ENCODE results near the gene COG2. TPM values are rescaled to one million over a fixed set of nuclear protein-coding genes. Genes with fewer than 3 reads are reported as not detected.

Gene COG2
- total RNA-seq, 1 experiment from 2014 or later, result 21.5 TPM

DNA sequence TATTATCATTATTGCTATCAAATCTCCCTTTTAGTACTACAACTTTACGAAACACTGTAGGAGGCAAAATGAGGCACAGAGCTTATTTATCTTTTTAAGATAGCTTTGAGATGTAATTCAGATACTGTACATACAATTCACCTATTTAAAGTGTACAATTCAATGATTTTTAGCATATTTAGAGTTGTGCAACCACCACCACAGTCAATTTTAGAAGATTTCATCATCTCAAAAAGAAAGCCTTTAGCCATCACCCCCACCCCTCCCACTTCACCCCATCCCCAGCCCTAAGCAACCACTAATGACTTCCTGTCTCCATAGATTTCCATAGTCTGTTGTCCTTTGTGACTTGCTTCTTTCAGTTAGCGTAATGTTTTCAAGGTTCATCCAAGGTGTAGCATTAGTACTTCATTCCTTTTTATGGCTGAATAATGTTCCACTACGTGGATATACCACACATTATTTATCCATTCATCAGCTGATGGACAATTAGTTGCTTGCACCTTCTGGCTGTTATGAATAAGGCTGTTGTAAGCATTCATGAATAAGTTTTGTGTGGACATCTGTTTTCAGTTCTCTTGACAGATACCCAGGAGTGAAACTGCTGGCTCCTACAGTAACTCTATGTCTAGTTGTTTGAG lies 95.5 kb downstream of the COG2 start:
- H3K4me3 ChIP-seq, result no peak overlapping the region
- no TSS peak for BruUV-seq (replicated peaks)
- no peak for TF ChIP-seq EZH2 (IDR thresholded peaks at IDR 0.05; ENCODE audit: low read depth)
- no peaks in the 10 kb centered on the region for H3K27me3 ChIP-seq (ENCODE audit: insufficient read depth, low read depth)
- H3K27ac ChIP-seq, result no peak overlapping the region
- no peaks in the 10 kb centered on the region for H3F3A ChIP-seq (ENCODE audit: insufficient read depth, low read depth)
- H3K79me2 ChIP-seq (ENCODE audit: low read depth), result no peaks in the 10 kb centered on the region
- intact Hi-C loops (cut with micrococcal nuclease; ENCODE audit: unreplicated experiment), result no loop called here
- no peak for DNase-seq
- ChIA-PET POLR2A (ENCODE audit: unreplicated experiment) (no interaction called here), CTCF (no interaction called here)
- H3K4me1 ChIP-seq (replicated peaks; ENCODE audit: insufficient read depth), result peaks cover 10% of the 10 kb centered on the region
- no peaks in the 10 kb centered on the region for H4K20me1 ChIP-seq (ENCODE audit: insufficient read depth)
- H3K4me2 ChIP-seq, result no peak overlapping the region
- H3K9me2 ChIP-seq (ENCODE audit: insufficient read depth), result no peaks in the 10 kb centered on the region
- 0 out of 2 replicates have a peak, but pooled peaks cover 3% of the 10 kb centered on the region for H3K9me3 ChIP-seq (ENCODE audit: insufficient read depth, low read depth)
- no peak overlapping the region for H2AFZ ChIP-seq
- no peaks in the 10 kb centered on the region for H3K36me3 ChIP-seq (ENCODE audit: low read depth)

DNA sequence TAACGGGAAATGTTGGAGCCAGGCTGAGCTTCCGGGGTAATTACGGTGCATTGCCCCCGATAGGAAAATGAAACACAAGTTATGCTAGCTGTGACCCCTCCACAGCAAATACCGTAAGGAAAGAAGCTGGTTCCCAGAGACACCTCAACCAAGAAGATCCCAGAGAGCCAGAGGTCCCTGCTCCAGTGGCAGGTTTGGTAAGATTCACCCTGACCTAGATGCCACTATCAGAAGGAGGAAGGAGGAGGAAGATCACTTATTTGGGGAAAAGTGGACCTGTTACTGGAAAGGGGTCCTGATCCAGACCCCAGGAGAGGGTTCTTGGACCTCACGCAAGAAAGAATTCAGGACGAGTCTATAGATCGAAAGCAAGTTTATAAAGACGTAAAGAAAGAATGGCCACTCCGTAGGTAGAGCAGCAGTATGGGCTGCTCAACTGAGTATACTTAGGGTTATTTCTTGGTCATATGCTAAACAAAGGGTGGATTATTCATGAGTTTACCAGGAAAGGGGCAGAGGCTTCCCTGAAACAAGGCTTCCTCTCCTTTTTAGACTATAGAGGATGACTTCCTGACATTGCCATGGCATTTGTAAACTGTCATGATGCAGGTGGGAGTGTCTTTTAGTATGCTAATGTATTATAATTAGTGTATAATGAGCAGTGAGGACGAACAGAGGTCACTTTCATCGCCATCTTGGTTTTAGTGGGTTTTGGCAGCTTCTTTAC lies 97.4 kb downstream of the COG2 start:
- no peaks in the 10 kb centered on the region for H3K36me3 ChIP-seq (ENCODE audit: low read depth)
- 0 out of 2 replicates have a peak, but pooled peaks cover 3% of the 10 kb centered on the region for H3K9me3 ChIP-seq (ENCODE audit: insufficient read depth, low read depth)
- POLR2A ChIA-PET (ENCODE audit: unreplicated experiment), result no interaction called here
- H3K27me3 ChIP-seq (ENCODE audit: insufficient read depth, low read depth), result no peaks in the 10 kb centered on the region
- peaks cover 4% of the 10 kb centered on the region; the same call in 1 of the 2 replicates for H3F3A ChIP-seq (ENCODE audit: insufficient read depth, low read depth)
- TF ChIP-seq, protein P1, sequence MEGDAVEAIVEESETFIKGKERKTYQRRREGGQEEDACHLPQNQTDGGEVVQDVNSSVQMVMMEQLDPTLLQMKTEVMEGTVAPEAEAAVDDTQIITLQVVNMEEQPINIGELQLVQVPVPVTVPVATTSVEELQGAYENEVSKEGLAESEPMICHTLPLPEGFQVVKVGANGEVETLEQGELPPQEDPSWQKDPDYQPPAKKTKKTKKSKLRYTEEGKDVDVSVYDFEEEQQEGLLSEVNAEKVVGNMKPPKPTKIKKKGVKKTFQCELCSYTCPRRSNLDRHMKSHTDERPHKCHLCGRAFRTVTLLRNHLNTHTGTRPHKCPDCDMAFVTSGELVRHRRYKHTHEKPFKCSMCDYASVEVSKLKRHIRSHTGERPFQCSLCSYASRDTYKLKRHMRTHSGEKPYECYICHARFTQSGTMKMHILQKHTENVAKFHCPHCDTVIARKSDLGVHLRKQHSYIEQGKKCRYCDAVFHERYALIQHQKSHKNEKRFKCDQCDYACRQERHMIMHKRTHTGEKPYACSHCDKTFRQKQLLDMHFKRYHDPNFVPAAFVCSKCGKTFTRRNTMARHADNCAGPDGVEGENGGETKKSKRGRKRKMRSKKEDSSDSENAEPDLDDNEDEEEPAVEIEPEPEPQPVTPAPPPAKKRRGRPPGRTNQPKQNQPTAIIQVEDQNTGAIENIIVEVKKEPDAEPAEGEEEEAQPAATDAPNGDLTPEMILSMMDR (conservative IDR thresholded peaks at IDR 0.05), result no peak
- no peak for TF ChIP-seq EZH2 (IDR thresholded peaks at IDR 0.05; ENCODE audit: low read depth)
- no peak overlapping the region for H3K27ac ChIP-seq
- no peaks in the 10 kb centered on the region for H4K20me1 ChIP-seq (ENCODE audit: insufficient read depth)
- intact Hi-C loops (cut with micrococcal nuclease; ENCODE audit: unreplicated experiment), result no loop called here
- H3K4me2 ChIP-seq, result no peak overlapping the region
- H3K79me2 ChIP-seq (ENCODE audit: low read depth), result no peaks in the 10 kb centered on the region
- CTCF ChIA-PET, result no interaction called here
- DNase-seq, result no peak
- H2AFZ ChIP-seq, result no peak overlapping the region
- no TSS peak for BruUV-seq (replicated peaks)
- no peaks in the 10 kb centered on the region for H3K9me2 ChIP-seq (ENCODE audit: insufficient read depth)
- no peak overlapping the region for H3K4me3 ChIP-seq
- peaks cover 21% of the 10 kb centered on the region for H3K4me1 ChIP-seq (replicated peaks; ENCODE audit: insufficient read depth)

Other genes starting within 250 kb of the COG2 start
- gene PGBD5, start 216.1 kb upstream of the COG2 start, total RNA-seq (2021), result not detected in 2 replicates
- gene AGT, start 71.6 kb downstream of the COG2 start, total RNA-seq (2021), result not detected in 2 replicates
- gene CAPN9, start 104.9 kb downstream of the COG2 start, total RNA-seq (2021), result not detected in 2 replicates
- 20.5 and 24.5 TPM in 2 replicates for gene C1orf198, start 226.0 kb downstream of the COG2 start, total RNA-seq (2021)

Measured in PC-9 (cell line).